CD14-positive monocyte (primary cell): ENCODE measurements around the gene CACNA1D. TPM values are rescaled to one million over a fixed set of nuclear protein-coding genes. Genes with fewer than 3 reads are reported as not detected.

Experiments
- DNase-seq, 3 donors: peaks; one replicate each; pipeline ENCODE4 v3.0.0-alpha.2; 2011 to 2022
- H2AFZ ChIP-seq: 2 replicates; pipeline ENCODE4 v1.6.0; 2012; ENCODE audit warnings: mild to moderate bottlenecking, low read depth, low read length, inconsistent platforms; ENCODE audit not compliant: insufficient read depth, poor library complexity, severe bottlenecking
- H3K27ac ChIP-seq, 2 donors: 1 replicate in 1 of 2; 2 replicates in 1 of 2; pipeline ENCODE4 v1.5.1; 2012 to 2013; ENCODE audit warnings: low read length in 2 of 2, control low read depth in 1 of 2, inconsistent platforms in 1 of 2, low read depth in 1 of 2, mild to moderate bottlenecking in 1 of 2
- H3K27me3 ChIP-seq, 2 donors: one replicate each; pipeline versions ENCODE4 v1.6.0 to v1.6.1; 2011 to 2013; ENCODE audit warnings: low read length in 2 of 2; ENCODE audit not compliant: control insufficient read depth in 2 of 2, insufficient read depth in 2 of 2
- H3K36me3 ChIP-seq, 2 donors: replicated peaks in 1 of 2; 1 replicate in 1 of 2; 2 replicates in 1 of 2; pipeline versions ENCODE4 v1.5.1 to v1.6.1; 2012 to 2013; ENCODE audit warnings: low read length in 2 of 2, control low read depth in 1 of 2, inconsistent platforms in 1 of 2, mild to moderate bottlenecking in 1 of 2; ENCODE audit not compliant: insufficient read depth in 2 of 2, control insufficient read depth in 1 of 2
- H3K4me1 ChIP-seq, 2 donors: 1 replicate in 1 of 2; 2 replicates in 1 of 2; pipeline versions ENCODE4 v1.5.1 to v1.6.1; 2012 to 2013; ENCODE audit warnings: low read length in 2 of 2, control low read depth in 1 of 2, inconsistent platforms in 1 of 2, mild to moderate bottlenecking in 1 of 2, moderate library complexity in 1 of 2; ENCODE audit not compliant: insufficient read depth in 2 of 2, control insufficient read depth in 1 of 2
- H3K4me2 ChIP-seq: replicated peaks from 2 replicates; pipeline ENCODE3; 2012; ENCODE audit warnings: low read length, moderate library complexity, mild to moderate bottlenecking; ENCODE audit not compliant: poor library complexity, severe bottlenecking; ENCODE audit errors: extremely low read depth
- H3K4me3 ChIP-seq, 3 experiments: fragments of 200-600 bp in 1 of 3; sonication (generic) in 1 of 3; replicated peaks in 1 of 3; 1 replicate in 2 of 3; 2 replicates in 1 of 3; pipeline ENCODE4 v1.5.1; 2011 to 2013; ENCODE audit warnings: low read length in 3 of 3, mild to moderate bottlenecking in 3 of 3, control low read depth in 2 of 3, low read depth in 2 of 3, inconsistent platforms in 1 of 3, moderate library complexity in 1 of 3
- H3K79me2 ChIP-seq: 2 replicates; pipeline ENCODE4 v1.6.0; 2012; ENCODE audit warnings: mild to moderate bottlenecking, control low read depth, inconsistent platforms, low read length, moderate library complexity; ENCODE audit not compliant: insufficient read depth
- H3K9ac ChIP-seq: 2 replicates; pipeline ENCODE4 v1.6.0; 2017; ENCODE audit warnings: low read length, mild to moderate bottlenecking; ENCODE audit not compliant: insufficient read depth, poor library complexity, severe bottlenecking
- H3K9me3 ChIP-seq, 2 donors: replicated peaks in 1 of 2; 1 replicate in 1 of 2; 2 replicates in 1 of 2; pipeline versions ENCODE4 v1.5.1 to v1.6.1; 2012 to 2013; ENCODE audit warnings: low read length in 2 of 2, control low read depth in 1 of 2; ENCODE audit not compliant: control insufficient read depth in 1 of 2, insufficient read depth in 1 of 2
- H4K20me1 ChIP-seq: 2 replicates; pipeline ENCODE4 v1.6.0; 2012; ENCODE audit warnings: mild to moderate bottlenecking, low read length, control low read depth, moderate library complexity; ENCODE audit not compliant: insufficient read depth
- H3K27ac Mint-ChIP-seq, 7 donors: one replicate each; pipeline ENCODE4 v1.8.0; 2020; ENCODE audit warnings: mild to moderate bottlenecking in 7 of 7, mixed read lengths in 7 of 7, moderate library complexity in 6 of 7, inconsistent platforms in 2 of 7
- H3K27me3 Mint-ChIP-seq, 3 donors: one replicate each; pipeline ENCODE4 v1.8.0; 2021 to 2022; ENCODE audit warnings: low read depth in 3 of 3, mild to moderate bottlenecking in 3 of 3, mixed read lengths in 3 of 3, moderate library complexity in 3 of 3, inconsistent platforms in 1 of 3
- H3K36me3 Mint-ChIP-seq, 2 donors: one replicate each; pipeline ENCODE4 v1.8.0; 2020; ENCODE audit warnings: mixed read lengths in 2 of 2, inconsistent platforms in 1 of 2, mild to moderate bottlenecking in 1 of 2
- H3K4me1 Mint-ChIP-seq: one replicate; pipeline ENCODE4 v1.8.0; 2020; ENCODE audit warnings: mild to moderate bottlenecking, mixed read lengths
- H3K4me3 Mint-ChIP-seq, 2 donors: one replicate each; pipeline ENCODE4 v1.8.0; 2020; ENCODE audit warnings: mild to moderate bottlenecking in 2 of 2, mixed read lengths in 2 of 2, moderate library complexity in 1 of 2
- H3K9me3 Mint-ChIP-seq, 7 donors: one replicate each; pipeline ENCODE4 v1.8.0; 2020 to 2022; ENCODE audit warnings: mixed read lengths in 7 of 7, mild to moderate bottlenecking in 6 of 7, moderate library complexity in 6 of 7, inconsistent platforms in 2 of 7
- WGBS: methylation state at CpG from one replicate; pipeline ENCODE4 v1.1.5; 2013; ENCODE audit warnings: missing lambda C conversion rate; ENCODE audit not compliant: insufficient coverage; 5-methylcytosine and 5-hydroxymethylcytosine counted together
- intact Hi-C, 2 donors: fragments of 100-400 bp; cut with micrococcal nuclease; formaldehyde crosslinking; loops; one replicate each; pipeline versions ENCODE4 v1.15.0 to v1.15.1; 2023
- polyA plus RNA-seq, 3 donors: library from polyadenylated mRNA; depleted of rRNA in 1 of 3; unstranded in 2 of 3; stranded (reverse) in 1 of 3; fragments of 300-500 nt in 2 of 3; fragments of >200 nt in 1 of 3; fragmentation: Illumina TruSeq in 2 of 3; gene quantifications; 1 replicate in 2 of 3; 2 replicates in 1 of 3; pipeline ENCODE4 v1.2.3, GENCODE V29; 2012 to 2021
- TF ChIP-seq, protein P1 (sequence below): fragments of 200-600 bp; IDR thresholded peaks from one replicate; pipeline ENCODE4 v1.8.0; 2022; ENCODE audit warnings: antibody characterized with exemption, mild to moderate bottlenecking

Gene CACNA1D
- polyA plus RNA-seq, 3 donors: 0.29 to 1.2 (median 0.98) TPM

GRCh38 chr3:53658613-53659193 lies 164.3 kb downstream of the CACNA1D start:
- Mint-ChIP-seq H3K27me3 (peaks cover 2 to 27% (median 9%) of the 10 kb centered on the region in 3 donors), H3K36me3 (no peaks in the 10 kb centered on the region), H3K27ac (no peak overlapping the region), H3K4me1 (no peaks in the 10 kb centered on the region), H3K4me3 (no peak overlapping the region), H3K9me3 (peaks cover 29 to 46% (median 37%) of the 10 kb centered on the region in 7 donors)
- DNase-seq: no peak
- WGBS: 100% methylated on average over 2 of the region's 6 CpGs
- Histone ChIP-seq H3K9ac (no peak overlapping the region), H3K36me3 (no peaks in the 10 kb centered on the region), H4K20me1 (no peaks in the 10 kb centered on the region), H2AFZ (no peak overlapping the region), H3K79me2 (no peaks in the 10 kb centered on the region), H3K4me2 (no peak overlapping the region), H3K4me3 (no peak overlapping the region), H3K27me3 (peaks cover 0 to 8% of the 10 kb centered on the region in 2 donors), H3K27ac (no peak overlapping the region), H3K4me1 (no peaks in the 10 kb centered on the region), H3K9me3 (peaks cover 8 to 32% of the 10 kb centered on the region in 2 donors)
- intact Hi-C loops: no loop called here
- TF ChIP-seq, protein P1, sequence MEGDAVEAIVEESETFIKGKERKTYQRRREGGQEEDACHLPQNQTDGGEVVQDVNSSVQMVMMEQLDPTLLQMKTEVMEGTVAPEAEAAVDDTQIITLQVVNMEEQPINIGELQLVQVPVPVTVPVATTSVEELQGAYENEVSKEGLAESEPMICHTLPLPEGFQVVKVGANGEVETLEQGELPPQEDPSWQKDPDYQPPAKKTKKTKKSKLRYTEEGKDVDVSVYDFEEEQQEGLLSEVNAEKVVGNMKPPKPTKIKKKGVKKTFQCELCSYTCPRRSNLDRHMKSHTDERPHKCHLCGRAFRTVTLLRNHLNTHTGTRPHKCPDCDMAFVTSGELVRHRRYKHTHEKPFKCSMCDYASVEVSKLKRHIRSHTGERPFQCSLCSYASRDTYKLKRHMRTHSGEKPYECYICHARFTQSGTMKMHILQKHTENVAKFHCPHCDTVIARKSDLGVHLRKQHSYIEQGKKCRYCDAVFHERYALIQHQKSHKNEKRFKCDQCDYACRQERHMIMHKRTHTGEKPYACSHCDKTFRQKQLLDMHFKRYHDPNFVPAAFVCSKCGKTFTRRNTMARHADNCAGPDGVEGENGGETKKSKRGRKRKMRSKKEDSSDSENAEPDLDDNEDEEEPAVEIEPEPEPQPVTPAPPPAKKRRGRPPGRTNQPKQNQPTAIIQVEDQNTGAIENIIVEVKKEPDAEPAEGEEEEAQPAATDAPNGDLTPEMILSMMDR: no peak

- Mint-ChIP-seq H3K9me3 (peaks cover 30 to 48% (median 38%) of the 10 kb centered on the region in 7 donors), H3K27ac (no peak overlapping the region), H3K4me3 (no peak overlapping the region), H3K36me3 (no peaks in the 10 kb centered on the region), H3K27me3 (peaks cover 2 to 33% (median 9%) of the 10 kb centered on the region in 3 donors), H3K4me1 (no peaks in the 10 kb centered on the region)
- TF ChIP-seq, protein P1: no peak
- Histone ChIP-seq H4K20me1 (no peaks in the 10 kb centered on the region), H3K79me2 (no peaks in the 10 kb centered on the region), H3K27ac (no peak overlapping the region), H3K27me3 (peaks cover 0 to 8% of the 10 kb centered on the region in 2 donors), H3K36me3 (no peaks in the 10 kb centered on the region), H3K9ac (no peak overlapping the region), H3K4me2 (no peak overlapping the region), H3K4me1 (no peaks in the 10 kb centered on the region), H2AFZ (no peak overlapping the region), H3K9me3 (peaks cover 7 to 32% of the 10 kb centered on the region in 2 donors), H3K4me3 (no peak overlapping the region)
- intact Hi-C loops: no loop called here
- WGBS: 98% methylated on average over 6 of the region's 7 CpGs
- DNase-seq: no peak
These were observed 165.6 kb downstream of the CACNA1D start for GRCh38 chr3:53659996-53660395.
